Transverse colon (tissue), 4 donors: Measurements from ENCODE around the gene GABRP.

Source experiments
- CTCF ChIP-seq, 5 experiments: fragments of 200-600 bp in 3 of 5; fragments of 450-650 bp in 2 of 5; sonication (generic) in 3 of 5; IDR thresholded peaks; 1 replicate in 2 of 5; 2 replicates in 3 of 5; pipeline ENCODE4 v1.5.1; 2016 to 2017; ENCODE audit warnings: antibody characterized with exemption in 5 of 5, inconsistent platforms in 3 of 5, mild to moderate bottlenecking in 2 of 5, moderate library complexity in 1 of 5
- EP300 ChIP-seq: sonication (generic); formaldehyde crosslinking; IDR thresholded peaks from one replicate; pipeline ENCODE4 v1.6.1; 2017; ENCODE audit warnings: antibody characterized with exemption, low read depth
- POLR2A ChIP-seq: fragments of 450-650 bp; IDR thresholded peaks from one replicate; pipeline ENCODE4 v1.6.1; 2016; ENCODE audit warnings: antibody characterized with exemption, mild to moderate bottlenecking, moderate library complexity
- POLR2AphosphoS5 ChIP-seq, 3 donors: sonication (generic); formaldehyde crosslinking; IDR thresholded peaks; one replicate each; pipeline ENCODE4 v1.6.1; 2016; ENCODE audit warnings: antibody characterized with exemption in 3 of 3

GRCh38 chr5:170737591-170737990 is 45.9 kb upstream of the GABRP start:
- no peak for TF ChIP-seq POLR2A
- TF ChIP-seq EP300, result no peak
- TF ChIP-seq CTCF (IDR thresholded peaks at IDR 0.05), result no peak
- no peak for TF ChIP-seq POLR2AphosphoS5 (IDR thresholded peaks at IDR 0.05)
